ENCODE measurements around the gene SEC16B. TPM values are rescaled to one million over a fixed set of nuclear protein-coding genes. Genes with fewer than 3 reads are reported as not detected.

SEC16B gene
- total and polyA plus RNA-seq, 10 donors, result 2.9 to 15.4 (median 7.8) TPM

DNA sequence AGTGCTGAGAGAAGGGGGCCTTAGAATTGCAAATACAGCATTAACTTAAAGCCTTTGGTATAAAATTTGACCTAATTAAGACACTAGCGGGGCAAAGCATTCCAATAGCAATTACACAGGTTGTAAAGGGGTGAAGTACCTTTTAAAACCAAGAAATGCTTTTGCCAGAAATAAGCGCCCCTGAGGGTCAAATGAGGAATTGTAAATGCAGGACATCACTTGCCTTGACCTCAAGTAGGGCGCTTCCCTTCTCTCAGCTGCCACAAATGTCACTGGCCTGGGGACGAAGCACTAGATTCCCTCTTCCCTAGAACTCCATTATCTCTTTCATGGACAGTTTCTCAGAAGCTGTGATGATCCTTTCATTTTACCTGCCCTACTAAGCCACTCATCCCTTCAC is 48.3 kb downstream of the SEC16B start:
- WGBS, 5 donors, result 66 to 88% (median 81%) methylated on average over 4 of the region's 4 CpGs
- H3K4me1 ChIP-seq, result no peaks in the 10 kb centered on the region
- no peak for DNase-seq
- H3K36me3 ChIP-seq, result no peaks in the 10 kb centered on the region
- no peak overlapping the region for H3K27ac ChIP-seq
- TF ChIP-seq POLR2A (IDR thresholded peaks at IDR 0.05), result no peak
- TF ChIP-seq, protein P1, sequence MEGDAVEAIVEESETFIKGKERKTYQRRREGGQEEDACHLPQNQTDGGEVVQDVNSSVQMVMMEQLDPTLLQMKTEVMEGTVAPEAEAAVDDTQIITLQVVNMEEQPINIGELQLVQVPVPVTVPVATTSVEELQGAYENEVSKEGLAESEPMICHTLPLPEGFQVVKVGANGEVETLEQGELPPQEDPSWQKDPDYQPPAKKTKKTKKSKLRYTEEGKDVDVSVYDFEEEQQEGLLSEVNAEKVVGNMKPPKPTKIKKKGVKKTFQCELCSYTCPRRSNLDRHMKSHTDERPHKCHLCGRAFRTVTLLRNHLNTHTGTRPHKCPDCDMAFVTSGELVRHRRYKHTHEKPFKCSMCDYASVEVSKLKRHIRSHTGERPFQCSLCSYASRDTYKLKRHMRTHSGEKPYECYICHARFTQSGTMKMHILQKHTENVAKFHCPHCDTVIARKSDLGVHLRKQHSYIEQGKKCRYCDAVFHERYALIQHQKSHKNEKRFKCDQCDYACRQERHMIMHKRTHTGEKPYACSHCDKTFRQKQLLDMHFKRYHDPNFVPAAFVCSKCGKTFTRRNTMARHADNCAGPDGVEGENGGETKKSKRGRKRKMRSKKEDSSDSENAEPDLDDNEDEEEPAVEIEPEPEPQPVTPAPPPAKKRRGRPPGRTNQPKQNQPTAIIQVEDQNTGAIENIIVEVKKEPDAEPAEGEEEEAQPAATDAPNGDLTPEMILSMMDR (IDR thresholded peaks at IDR 0.05 in 8 of 11, conservative IDR thresholded peaks at IDR 0.05 in 3 of 11), result no peak
- TF ChIP-seq POLR2AphosphoS5 (IDR thresholded peaks at IDR 0.05), result no peak
- no peaks in the 10 kb centered on the region for H3K27me3 ChIP-seq (replicated peaks in 1 of 7)
- no peak overlapping the region for H3K4me3 ChIP-seq
- intact Hi-C loops (cut with DNase I; ENCODE audit: low total_unique reads), result no loop called here
- H3K9me3 ChIP-seq, result no peaks in the 10 kb centered on the region

DNA sequence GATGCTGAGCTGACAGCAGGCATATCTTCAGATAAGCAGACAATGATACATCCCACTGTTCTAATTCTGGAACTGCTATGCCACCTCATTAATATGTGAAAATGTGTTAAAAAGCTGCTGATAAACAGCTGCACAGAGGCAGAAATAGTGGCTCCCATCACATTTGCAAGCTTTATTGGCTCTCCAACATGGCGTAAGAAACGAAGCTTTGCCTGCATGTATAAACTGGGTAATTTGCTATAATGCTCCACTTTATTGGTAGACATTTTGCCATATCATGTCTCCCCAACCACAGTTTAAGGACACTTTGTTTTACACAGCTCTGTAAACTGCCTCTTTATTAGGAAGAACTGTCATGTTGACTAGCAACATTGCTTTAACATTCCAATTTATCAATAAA is 49.8 kb downstream of the SEC16B start:
- DNase-seq, result no peak
- no peaks in the 10 kb centered on the region for H3K4me1 ChIP-seq
- no peaks in the 10 kb centered on the region for H3K36me3 ChIP-seq
- WGBS, 5 donors, result 85 to 98% (median 97%) methylated on average over 2 of the region's 2 CpGs
- TF ChIP-seq POLR2AphosphoS5 (IDR thresholded peaks at IDR 0.05), result no peak
- H3K4me3 ChIP-seq, result no peak overlapping the region
- H3K27me3 ChIP-seq (replicated peaks in 1 of 7), result no peaks in the 10 kb centered on the region
- no peaks in the 10 kb centered on the region for H3K9me3 ChIP-seq
- no peak overlapping the region for H3K27ac ChIP-seq
- intact Hi-C loops (cut with DNase I; ENCODE audit: low total_unique reads), result no loop called here

DNA sequence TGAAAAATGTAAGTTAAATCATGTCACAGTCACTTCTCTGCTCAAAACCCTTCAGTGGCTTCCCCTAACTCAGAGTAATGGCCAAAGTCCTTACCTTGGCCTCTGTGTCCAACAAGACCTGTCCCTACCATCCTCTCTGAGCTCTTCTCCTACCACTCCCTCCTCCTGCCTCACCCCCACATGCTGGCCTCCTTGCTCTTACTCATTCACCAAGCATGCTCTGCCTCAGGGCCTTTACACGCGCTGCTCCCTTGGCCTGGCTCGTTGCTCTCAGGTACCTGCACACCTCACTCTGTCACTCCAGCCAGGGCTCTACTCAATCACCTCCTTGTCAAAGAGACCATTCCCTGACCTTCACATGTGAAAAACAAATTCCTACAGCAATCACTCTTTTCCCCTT is 54.2 kb downstream of the SEC16B start:
- Histone ChIP-seq H3K9me3 (no peaks in the 10 kb centered on the region), H3K4me3 (no peak overlapping the region), H3K27me3 (replicated peaks in 1 of 7) (no peaks in the 10 kb centered on the region), H3K36me3 (no peaks in the 10 kb centered on the region), H3K27ac (no peak overlapping the region), H3K4me1 (no peaks in the 10 kb centered on the region)
- no peak for DNase-seq
- 88 to 94% (median 92%) methylated on average over 3 of the region's 3 CpGs for WGBS, 5 donors
- TF ChIP-seq POLR2AphosphoS5 (IDR thresholded peaks at IDR 0.05), result no peak
- TF ChIP-seq, protein P1 (IDR thresholded peaks at IDR 0.05 in 8 of 11, conservative IDR thresholded peaks at IDR 0.05 in 3 of 11), result no peak
- no peak for TF ChIP-seq POLR2A (IDR thresholded peaks at IDR 0.05)
- intact Hi-C loops (cut with DNase I; ENCODE audit: low total_unique reads), result no loop called here

DNA sequence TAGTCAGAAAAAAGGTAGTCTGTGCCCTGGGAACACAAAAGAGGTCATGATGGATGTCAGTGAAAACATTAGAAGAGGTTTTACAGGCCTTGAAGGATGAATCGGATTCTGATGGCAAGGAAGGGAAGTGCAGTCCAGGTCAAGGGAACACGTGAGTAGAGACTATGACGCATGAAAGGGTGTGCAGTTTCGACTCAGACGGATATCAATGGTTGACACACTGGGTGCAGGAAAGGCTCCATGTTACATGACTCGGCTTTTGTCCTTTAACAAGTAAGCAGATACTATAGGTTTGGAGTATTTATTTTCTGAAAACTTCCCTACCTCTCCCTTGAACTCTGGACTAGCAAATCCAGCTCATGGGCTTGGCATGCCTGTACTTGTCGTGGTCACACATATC is 55.3 kb downstream of the SEC16B start:
- no peak overlapping the region for H3K4me3 ChIP-seq
- H3K27me3 ChIP-seq (replicated peaks in 1 of 7), result no peaks in the 10 kb centered on the region
- DNase-seq, result no peak
- H3K9me3 ChIP-seq, result no peaks in the 10 kb centered on the region
- no peaks in the 10 kb centered on the region for H3K36me3 ChIP-seq
- no peak overlapping the region for H3K27ac ChIP-seq
- no peak for TF ChIP-seq POLR2AphosphoS5 (IDR thresholded peaks at IDR 0.05)
- TF ChIP-seq, protein P1 (IDR thresholded peaks at IDR 0.05 in 8 of 11, conservative IDR thresholded peaks at IDR 0.05 in 3 of 11), result no peak
- TF ChIP-seq POLR2A (IDR thresholded peaks at IDR 0.05), result no peak
- WGBS, 5 donors, result 71 to 81% (median 79%) methylated on average over 7 of the region's 7 CpGs
- intact Hi-C loops (cut with DNase I; ENCODE audit: low total_unique reads), result no loop called here
- no peaks in the 10 kb centered on the region for H3K4me1 ChIP-seq
